HL-60 (cell line): Measurements from ENCODE around the gene LY6G6F.

Experiments
- DNase-seq, 2 experiments: peaks; one replicate each; pipeline ENCODE4 v3.0.0-alpha.2; 2010 to 2020; ENCODE audit warnings: low read depth in 1 of 2, low spot score in 1 of 2
- H3K27ac ChIP-seq: fragments of 250-450 bp; sonication (Bioruptor Pico); replicated peaks from 2 replicates; pipeline ENCODE4 v1.5.1; 2020; ENCODE audit warnings: mild to moderate bottlenecking, moderate library complexity
- H3K27me3 ChIP-seq: fragments of 250-450 bp; sonication (Bioruptor Pico); 2 replicates; pipeline ENCODE4 v1.5.1; 2021; ENCODE audit warnings: mild to moderate bottlenecking, moderate library complexity; ENCODE audit not compliant: insufficient read depth, poor library complexity, severe bottlenecking
- H3K4me3 ChIP-seq: replicated peaks from 2 replicates; pipeline ENCODE4 v1.5.1; 2011; ENCODE audit warnings: mild to moderate bottlenecking, control low read depth, low read length; ENCODE audit not compliant: insufficient read depth
- CTCF ChIP-seq: IDR thresholded peaks from one replicate; pipeline ENCODE4 v1.5.1; 2011; ENCODE audit warnings: low read length, control low read depth, inconsistent platforms; ENCODE audit not compliant: insufficient read depth
- GABPA ChIP-seq: IDR thresholded peaks from 2 replicates; pipeline ENCODE4 v1.6.1; 2012; ENCODE audit warnings: low read depth
- POLR2AphosphoS5 ChIP-seq: IDR thresholded peaks from 2 replicates; pipeline ENCODE4 v1.6.1; 2012; ENCODE audit warnings: low read depth
- REST ChIP-seq: IDR thresholded peaks from 2 replicates; pipeline ENCODE4 v1.6.1; 2012; ENCODE audit warnings: low read depth; ENCODE audit not compliant: insufficient replicate concordance
- SPI1 ChIP-seq: IDR thresholded peaks from 2 replicates; pipeline ENCODE4 v1.6.1; 2012; ENCODE audit warnings: low read depth, mild to moderate bottlenecking, borderline replicate concordance

LY6G6F gene

GRCh38 chr6:31702405-31702818, 4.3 kb upstream of the LY6G6F start:
- H3K27ac ChIP-seq: peak overlapping the region; percentile 96
- peak overlapping the region; percentile 64 for H3K4me3 ChIP-seq
- no peaks in the 10 kb centered on the region for H3K27me3 ChIP-seq
- DNase-seq: no peak
- TF ChIP-seq SPI1: no peak
- TF ChIP-seq REST: no peak
- no peak for TF ChIP-seq POLR2AphosphoS5
- TF ChIP-seq CTCF: no peak
- TF ChIP-seq GABPA: no peak

- TF ChIP-seq SPI1 (no peak), CTCF (no peak), POLR2AphosphoS5 (no peak; the same call in 1 of the 2 replicates), GABPA (peak; percentile 47), REST (peak; percentile 38)
- H3K27me3 ChIP-seq: no peaks in the 10 kb centered on the region
- peak; percentile 100 for DNase-seq
- H3K27ac ChIP-seq: peak within 1 kb of the TSS; percentile 96
- peak within 1 kb of the TSS; percentile 64 for H3K4me3 ChIP-seq
Measured at GRCh38 chr6:31702819-31703716, 3.6 kb upstream of the LY6G6F start, which contains the start of gene ABHD16A. Gene ABHD16A, minus strand, starts transcription at chr6:31703324. Its CDS starts 43 bp downstream, at chr6:31703281.

- H3K27ac ChIP-seq: no peak overlapping the region
- no peak for TF ChIP-seq SPI1
- no peak for TF ChIP-seq POLR2AphosphoS5
- TF ChIP-seq REST: no peak
- TF ChIP-seq CTCF: no peak
- TF ChIP-seq GABPA: no peak
- no peak overlapping the region for H3K4me3 ChIP-seq
- no peaks in the 10 kb centered on the region for H3K27me3 ChIP-seq
- no peak for DNase-seq
Measured at GRCh38 chr6:31705931-31706330, 735 bp upstream of the LY6G6F start.
